ENCODE data around the gene CADM1. TPM values are rescaled to one million over a fixed set of nuclear protein-coding genes. Genes with fewer than 3 reads are reported as not detected.

The CADM1 gene
- total RNA-seq, 1 experiment from 2014 or later, result 46.9 TPM

DNA sequence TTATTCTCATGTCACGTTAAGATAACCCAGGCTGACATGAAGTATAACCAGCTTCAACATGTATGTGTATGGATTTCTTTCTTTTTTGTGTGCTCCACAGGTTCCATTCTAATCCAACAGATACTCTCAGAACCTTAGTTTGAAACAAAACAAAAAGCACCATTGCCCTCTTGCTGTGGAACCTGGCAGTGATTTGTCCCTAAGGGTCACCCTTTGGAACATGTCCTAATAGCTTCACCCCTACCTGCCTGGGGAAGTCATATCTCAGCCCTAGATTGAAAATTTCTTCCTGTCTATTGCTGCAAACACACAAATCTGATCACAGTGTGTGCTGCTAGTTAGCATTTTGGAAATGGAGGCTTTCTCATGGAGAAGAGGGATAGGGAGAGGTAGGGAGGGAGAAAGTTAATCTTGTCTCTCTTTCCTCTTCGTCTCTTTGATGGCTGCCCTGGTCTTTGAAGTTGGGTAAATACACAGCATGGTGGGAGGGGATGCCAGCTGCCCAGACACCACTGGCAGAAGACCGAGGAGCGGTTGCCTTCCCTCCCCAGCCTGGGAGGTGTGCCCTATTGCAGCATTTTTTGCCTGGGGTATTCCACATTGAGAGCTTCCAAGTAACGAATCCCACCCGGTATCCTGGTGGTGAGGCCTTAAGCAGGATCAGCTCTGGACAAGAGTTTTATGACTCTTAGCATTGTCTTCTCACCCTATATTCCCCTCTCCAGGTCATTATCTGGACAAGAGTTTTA, 11.6 kb upstream of the CADM1 start:
- no peak for DNase-seq (ENCODE audit: low spot score)

DNA sequence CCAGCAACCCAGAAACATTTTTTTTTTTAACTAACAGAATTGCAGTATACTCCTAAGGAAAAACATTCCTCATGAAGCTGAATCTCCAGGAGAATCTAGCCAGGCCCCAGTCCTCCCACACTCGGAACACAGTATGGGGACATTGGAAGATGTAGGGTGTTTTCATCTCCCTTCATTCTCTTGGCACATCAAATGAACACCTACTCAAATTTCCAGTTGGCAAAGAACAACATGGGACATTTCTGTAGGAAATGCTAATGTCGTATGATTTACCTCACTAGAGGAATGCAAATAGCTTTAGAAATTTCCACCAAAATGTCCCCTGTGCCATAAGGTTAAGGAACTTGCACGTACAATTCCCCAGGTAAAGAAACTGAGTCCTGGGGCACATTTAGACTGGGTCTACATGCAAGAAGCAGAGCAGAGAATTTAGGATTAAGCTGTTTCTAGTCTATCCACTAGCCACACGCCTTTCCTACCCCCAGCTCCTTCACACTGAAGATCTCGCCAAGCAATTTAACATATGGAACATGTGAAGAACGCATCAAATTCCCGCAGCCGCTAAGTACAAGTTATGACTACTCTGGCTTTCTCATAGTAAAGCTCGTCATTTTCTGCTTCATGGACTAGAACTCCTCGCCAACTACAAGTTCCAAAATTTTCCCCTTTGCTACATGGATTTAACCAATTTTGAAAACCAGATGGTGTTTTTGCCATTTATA, 2.9 kb upstream of the CADM1 start:
- DNase-seq (ENCODE audit: low spot score), result no peak

- DNase-seq (ENCODE audit: low spot score), result no peak
Measured at GRCh38 chr11:115505175-115505574, 960 bp upstream of the CADM1 start.

GRCh38 chr11:115503886-115504275, 334 bp downstream of the CADM1 start:
- no peak for DNase-seq (ENCODE audit: low spot score)

GRCh38 chr11:115503083-115503885, 931 bp downstream of the CADM1 start:
- DNase-seq (ENCODE audit: low spot score), result peak; percentile 51

- DNase-seq (ENCODE audit: low spot score), result no peak
Measured at GRCh38 chr11:115502636-115503082, 1.6 kb downstream of the CADM1 start.

GRCh38 chr11:115501893-115502589, 2.2 kb downstream of the CADM1 start:
- DNase-seq (ENCODE audit: low spot score), result no peak

DNA sequence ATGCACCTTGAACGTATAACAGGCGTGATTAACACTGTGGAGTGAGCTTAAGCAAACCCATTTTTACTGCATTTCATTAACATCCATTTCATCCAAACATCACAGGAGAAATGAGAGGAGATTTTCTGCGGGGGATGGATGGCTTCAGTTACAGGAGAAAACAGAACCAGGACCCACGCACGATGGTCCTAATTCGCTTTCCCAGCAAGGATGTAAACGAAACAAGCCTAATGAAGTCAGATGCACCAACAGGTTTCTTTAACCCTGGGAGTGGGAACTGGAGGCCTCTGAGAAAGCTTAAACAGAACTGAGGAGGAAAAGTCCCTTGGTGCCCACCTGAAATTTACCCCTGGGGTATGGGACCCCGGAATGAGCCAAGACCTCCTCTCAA, 2.7 kb downstream of the CADM1 start:
- DNase-seq (ENCODE audit: low spot score), result no peak

DNA sequence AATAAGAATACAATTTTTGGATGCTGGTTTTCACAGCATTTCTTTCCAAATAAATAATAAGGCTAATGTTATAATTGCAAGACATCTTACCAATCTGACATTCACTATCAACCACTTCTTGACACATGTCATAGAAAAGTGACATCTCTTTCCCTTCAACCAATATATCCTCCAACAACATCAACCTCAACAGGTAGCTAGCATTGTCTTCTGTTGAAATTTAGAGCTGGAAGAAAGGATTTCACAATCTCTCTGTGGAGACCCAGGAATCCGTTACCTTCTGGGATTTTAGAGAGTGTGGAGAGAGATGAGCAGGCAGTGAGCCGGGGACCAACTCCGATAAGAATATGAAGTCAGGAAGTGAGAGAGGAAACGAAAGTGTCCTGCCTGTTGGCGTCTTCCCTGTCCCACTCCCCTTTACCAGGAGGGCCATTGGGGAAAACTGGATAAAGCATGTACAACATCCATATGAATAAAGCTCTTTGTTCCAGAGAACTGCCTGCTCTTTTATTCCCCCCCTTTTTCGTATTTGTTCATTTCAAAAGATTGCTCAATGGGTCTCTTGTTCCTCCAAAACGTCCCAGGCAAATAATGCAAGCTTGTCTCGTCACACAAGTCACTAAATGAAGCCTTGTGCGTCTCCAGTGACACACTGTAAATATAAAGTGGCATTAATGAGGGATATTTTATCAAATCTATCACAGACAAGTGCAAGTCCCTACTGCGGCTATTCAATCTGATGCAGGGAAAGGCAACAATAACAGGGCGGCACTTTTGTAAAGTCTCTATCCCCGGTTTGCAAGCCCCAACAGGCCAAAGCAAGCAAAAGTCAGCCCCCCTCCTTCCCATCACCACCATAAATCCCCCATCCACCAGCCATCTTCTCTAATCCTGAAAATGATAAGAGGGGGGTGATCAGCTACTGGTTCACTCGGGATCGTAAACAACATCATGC, 3.4 kb downstream of the CADM1 start:
- DNase-seq (ENCODE audit: low spot score), result no peak

- DNase-seq (ENCODE audit: low spot score), result no peak
Measured at GRCh38 chr11:115499891-115500290, 4.3 kb downstream of the CADM1 start.

DNA sequence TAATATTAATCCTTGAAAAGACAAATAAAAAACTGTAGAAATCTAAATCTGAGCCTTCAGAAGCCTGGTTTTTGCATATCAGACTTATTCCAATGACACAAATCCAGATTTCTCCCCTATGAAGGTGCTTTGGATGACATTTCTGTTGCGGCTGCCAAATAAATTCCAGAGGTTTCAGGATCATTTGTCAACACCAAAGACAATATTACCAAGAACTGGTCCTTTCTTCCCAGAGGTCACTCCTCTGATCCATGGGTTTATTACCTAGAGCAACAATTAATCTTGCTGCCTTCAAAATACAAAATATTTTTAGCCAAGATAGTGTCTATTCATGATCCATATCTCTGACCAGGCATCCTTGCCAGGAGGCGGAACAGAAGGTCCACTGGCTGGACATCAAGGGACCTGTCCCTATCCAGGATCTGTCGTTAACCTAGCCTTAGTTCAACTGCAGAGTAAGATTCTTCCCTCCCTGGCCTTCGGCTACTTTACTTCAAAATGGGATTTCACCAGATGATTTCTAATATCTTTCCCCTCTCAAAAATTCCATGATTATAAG, 4.9 kb downstream of the CADM1 start:
- DNase-seq (ENCODE audit: low spot score), result no peak

GRCh38 chr11:115498354-115498753, 5.9 kb downstream of the CADM1 start:
- no peak for DNase-seq (ENCODE audit: low spot score)

GRCh38 chr11:115497303-115497702, 6.9 kb downstream of the CADM1 start:
- peak; percentile 67 for DNase-seq (ENCODE audit: low spot score)

DNA sequence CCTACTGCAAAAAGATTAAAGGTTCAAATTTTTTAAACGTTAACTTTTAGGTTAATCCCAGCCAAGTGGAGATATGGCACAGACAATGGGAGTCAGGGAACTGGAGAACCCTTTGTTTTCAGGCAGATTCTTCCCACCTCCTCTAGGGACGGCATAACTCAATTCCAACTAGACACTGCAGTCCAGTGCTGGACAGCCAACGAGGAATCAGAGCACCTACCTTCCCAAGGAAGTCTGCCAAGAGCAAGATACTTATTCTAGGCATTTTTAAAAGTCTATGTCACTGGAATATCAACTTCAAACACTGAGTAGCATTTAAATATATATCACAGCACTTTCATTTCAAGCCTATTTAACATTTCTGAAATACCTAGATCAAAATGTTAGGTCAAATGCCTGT, 7.3 kb downstream of the CADM1 start:
- DNase-seq (ENCODE audit: low spot score), result no peak

DNA sequence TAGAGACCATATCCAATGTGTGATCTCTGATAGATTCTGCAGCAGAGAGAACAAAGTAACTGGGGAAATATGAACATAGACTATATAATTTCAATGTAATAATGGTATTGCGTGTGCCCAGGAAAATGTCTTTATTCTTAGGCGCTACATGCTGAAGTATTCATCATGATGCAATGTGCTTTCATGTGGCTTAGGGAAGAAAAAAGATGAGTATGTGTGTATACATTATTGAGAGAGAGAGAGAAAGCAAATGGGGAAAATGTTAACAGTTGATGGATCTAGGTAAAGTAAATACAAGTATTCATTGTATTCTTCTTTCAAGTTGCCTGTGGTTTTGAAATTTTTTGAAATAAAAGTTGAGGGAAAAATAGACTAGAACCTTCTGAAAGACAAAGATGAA, 10.3 kb downstream of the CADM1 start:
- no peak for DNase-seq (ENCODE audit: low spot score)

GRCh38 chr11:115493488-115493887, 10.7 kb downstream of the CADM1 start:
- DNase-seq (ENCODE audit: low spot score), result no peak

DNA sequence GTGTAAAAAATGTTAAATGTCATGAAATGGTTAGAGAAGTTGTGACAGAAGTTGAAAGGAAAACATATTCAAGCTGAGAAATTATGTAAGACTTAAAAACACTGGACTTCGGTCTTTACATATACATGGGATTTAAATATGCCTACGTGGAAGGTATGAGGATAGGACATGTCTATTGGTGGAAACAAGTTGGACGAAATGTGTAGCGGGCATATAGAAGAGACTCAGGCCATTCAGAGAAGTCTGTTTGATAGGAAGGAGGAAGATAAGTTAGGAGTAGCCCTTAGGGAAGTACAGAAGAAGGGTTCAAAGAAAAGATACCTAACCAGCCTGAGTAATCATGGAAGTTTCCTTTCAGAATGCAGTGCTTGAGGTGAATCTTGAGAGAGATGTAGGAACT, 14.7 kb downstream of the CADM1 start:
- DNase-seq (ENCODE audit: low spot score), result no peak

GRCh38 chr11:115488945-115489344, 15.3 kb downstream of the CADM1 start:
- DNase-seq (ENCODE audit: low spot score), result peak; percentile 44

DNA sequence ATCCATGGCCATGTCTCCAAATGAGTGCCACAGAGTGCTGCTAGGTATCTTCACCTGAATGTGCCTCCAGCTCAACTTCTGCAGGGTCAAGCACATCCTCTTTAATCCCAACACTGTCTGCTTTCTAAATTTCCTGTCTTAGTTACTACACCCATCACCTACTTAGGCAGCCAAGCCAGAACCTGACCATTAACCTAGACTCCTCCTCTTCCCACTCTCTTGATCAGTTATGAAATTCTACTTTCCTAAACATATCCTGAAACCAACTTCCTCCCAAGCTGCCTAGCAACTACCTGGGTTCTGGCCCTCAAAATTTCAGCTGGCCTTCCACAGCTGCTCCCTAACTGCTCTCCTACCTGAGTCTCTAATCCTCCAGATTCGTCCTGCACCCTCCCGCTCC, 22.7 kb downstream of the CADM1 start:
- DNase-seq (ENCODE audit: low spot score), result no peak

- no peak for DNase-seq (ENCODE audit: low spot score)
Measured at GRCh38 chr11:115480611-115481010, 23.6 kb downstream of the CADM1 start.
